ENCODE results near the gene TFAM.

Gene TFAM

DNA sequence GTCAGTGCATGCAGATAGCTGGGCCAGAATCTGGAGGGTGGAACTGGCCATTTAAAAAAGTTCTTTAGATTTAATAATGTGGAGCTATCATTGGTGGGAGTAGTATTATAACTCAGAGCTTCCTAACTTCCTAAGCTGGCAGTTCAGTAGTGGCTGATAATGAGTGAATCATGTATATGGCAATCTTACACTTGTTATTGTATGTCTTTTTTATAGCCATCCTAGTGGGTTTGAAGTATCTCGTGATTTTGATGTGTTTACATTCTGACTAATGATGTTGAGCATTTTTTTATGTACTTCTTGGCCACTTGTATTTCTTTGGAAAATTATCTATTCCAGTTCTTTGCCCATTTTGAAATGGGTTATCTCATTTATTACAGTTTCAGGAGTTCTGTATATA lies 15.4 kb downstream of the TFAM start:
- H3K9me2 ChIP-seq (replicated peaks; ENCODE audit: insufficient read depth, low read length): no peaks in the 10 kb centered on the region
- TF ChIP-seq, protein P1, sequence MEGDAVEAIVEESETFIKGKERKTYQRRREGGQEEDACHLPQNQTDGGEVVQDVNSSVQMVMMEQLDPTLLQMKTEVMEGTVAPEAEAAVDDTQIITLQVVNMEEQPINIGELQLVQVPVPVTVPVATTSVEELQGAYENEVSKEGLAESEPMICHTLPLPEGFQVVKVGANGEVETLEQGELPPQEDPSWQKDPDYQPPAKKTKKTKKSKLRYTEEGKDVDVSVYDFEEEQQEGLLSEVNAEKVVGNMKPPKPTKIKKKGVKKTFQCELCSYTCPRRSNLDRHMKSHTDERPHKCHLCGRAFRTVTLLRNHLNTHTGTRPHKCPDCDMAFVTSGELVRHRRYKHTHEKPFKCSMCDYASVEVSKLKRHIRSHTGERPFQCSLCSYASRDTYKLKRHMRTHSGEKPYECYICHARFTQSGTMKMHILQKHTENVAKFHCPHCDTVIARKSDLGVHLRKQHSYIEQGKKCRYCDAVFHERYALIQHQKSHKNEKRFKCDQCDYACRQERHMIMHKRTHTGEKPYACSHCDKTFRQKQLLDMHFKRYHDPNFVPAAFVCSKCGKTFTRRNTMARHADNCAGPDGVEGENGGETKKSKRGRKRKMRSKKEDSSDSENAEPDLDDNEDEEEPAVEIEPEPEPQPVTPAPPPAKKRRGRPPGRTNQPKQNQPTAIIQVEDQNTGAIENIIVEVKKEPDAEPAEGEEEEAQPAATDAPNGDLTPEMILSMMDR (IDR thresholded peaks at IDR 0.05; ENCODE audit: insufficient read depth, low read length, poor library complexity, severe bottlenecking): no peak
- no peak for TF ChIP-seq EZH2phosphoT487 (conservative IDR thresholded peaks at IDR 0.05; ENCODE audit: low read length)

DNA sequence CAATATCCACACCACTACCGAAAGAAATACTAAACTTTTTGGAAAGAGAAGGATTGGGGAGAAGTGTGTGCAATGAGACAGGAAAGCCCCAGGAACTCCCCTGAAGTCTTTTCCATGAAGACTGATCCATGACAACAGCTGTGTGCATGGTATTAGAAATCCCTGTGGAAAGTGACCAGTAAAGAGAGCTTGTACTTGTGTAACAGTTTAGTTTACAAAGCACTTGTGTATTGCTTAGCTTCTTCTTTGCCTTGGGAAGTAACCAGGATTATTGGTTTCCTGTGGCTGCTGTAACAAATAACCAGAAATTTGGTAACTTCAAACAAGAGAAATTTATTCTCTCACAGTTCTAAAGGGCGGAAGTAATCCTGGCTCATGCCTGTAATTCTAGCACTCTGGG lies 18.8 kb downstream of the TFAM start:
- Histone ChIP-seq H3K79me2 (ENCODE audit: insufficient read depth, low read length) (no peaks in the 10 kb centered on the region), H3K36me3 (ENCODE audit: low read length) (0 out of 2 replicates have a peak, but pooled peaks cover under 1% of the 10 kb centered on the region), H2AFZ (ENCODE audit: low read depth, low read length, severe bottlenecking) (no peak overlapping the region), H3K9ac (ENCODE audit: low read length) (no peak overlapping the region), H3F3A (ENCODE audit: insufficient read depth) (no peaks in the 10 kb centered on the region), H3K27me3 (ENCODE audit: low read length) (no peaks in the 10 kb centered on the region), H3K27ac (ENCODE audit: low read depth, low read length) (no peak overlapping the region), H3K9me3 (ENCODE audit: insufficient read depth, low read length) (no peaks in the 10 kb centered on the region), H3K4me3 (ENCODE audit: insufficient read depth, low read length, poor library complexity, severe bottlenecking) (no peak overlapping the region), H3K9me2 (replicated peaks; ENCODE audit: insufficient read depth, low read length) (no peaks in the 10 kb centered on the region), H4K20me1 (ENCODE audit: low read depth, low read length) (no peaks in the 10 kb centered on the region), H3K4me2 (ENCODE audit: low read depth, low read length, poor library complexity, severe bottlenecking) (no peak overlapping the region)
- no peak for TF ChIP-seq EZH2phosphoT487 (conservative IDR thresholded peaks at IDR 0.05; ENCODE audit: low read length)
- TF ChIP-seq, protein P1 (IDR thresholded peaks at IDR 0.05; ENCODE audit: insufficient read depth, low read length, poor library complexity, severe bottlenecking): no peak

More for the DNA sequence above, 15.4 kb downstream of the TFAM start:
- Histone ChIP-seq H3K27me3 (ENCODE audit: low read length) (no peaks in the 10 kb centered on the region), H3K36me3 (ENCODE audit: low read length) (peaks cover 15% of the 10 kb centered on the region), H3K9me3 (ENCODE audit: insufficient read depth, low read length) (no peaks in the 10 kb centered on the region), H4K20me1 (ENCODE audit: low read depth, low read length) (no peaks in the 10 kb centered on the region), H3K79me2 (ENCODE audit: insufficient read depth, low read length) (no peaks in the 10 kb centered on the region), H3K27ac (ENCODE audit: low read depth, low read length) (no peak overlapping the region), H2AFZ (ENCODE audit: low read depth, low read length, severe bottlenecking) (no peak overlapping the region), H3K4me3 (ENCODE audit: insufficient read depth, low read length, poor library complexity, severe bottlenecking) (no peak overlapping the region), H3K9ac (ENCODE audit: low read length) (no peak overlapping the region), H3F3A (ENCODE audit: insufficient read depth) (no peaks in the 10 kb centered on the region), H3K4me2 (ENCODE audit: low read depth, low read length, poor library complexity, severe bottlenecking) (no peak overlapping the region)

DNA sequence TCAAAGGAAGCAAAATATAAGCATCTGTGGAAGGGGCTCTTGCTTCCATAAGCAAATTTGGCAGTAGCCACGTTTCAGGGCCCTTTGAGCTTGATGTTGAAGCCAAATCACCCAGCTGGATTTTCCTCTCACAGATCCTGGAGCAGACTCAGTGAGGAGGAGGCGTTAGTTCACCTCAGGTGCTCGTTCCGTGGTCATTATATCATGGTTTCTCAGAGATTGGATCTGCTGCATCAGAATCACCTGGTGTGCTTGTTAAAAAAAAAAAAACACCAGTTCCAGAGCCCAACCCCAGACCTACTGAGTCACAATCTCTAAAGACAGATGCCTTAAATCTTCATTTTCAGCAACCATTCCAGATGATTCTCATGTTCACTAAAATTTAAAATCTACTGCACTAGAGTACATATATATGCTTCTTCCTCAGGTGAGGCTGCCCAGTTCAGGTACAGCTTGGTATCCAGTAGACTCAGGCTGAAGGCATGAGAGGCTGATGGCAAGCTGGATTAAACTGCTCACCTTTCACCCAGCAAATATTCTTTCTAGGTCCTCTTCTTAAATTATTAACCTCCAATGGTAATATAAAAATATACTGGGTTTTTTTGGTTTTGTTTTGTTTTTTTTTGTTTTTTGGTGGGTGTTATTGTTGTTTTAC lies 24.9 kb downstream of the TFAM start:
- no peak overlapping the region for H3K27ac ChIP-seq (ENCODE audit: low read depth, low read length)
- no peak overlapping the region for H3K4me2 ChIP-seq (ENCODE audit: low read depth, low read length, poor library complexity, severe bottlenecking)
- no peaks in the 10 kb centered on the region for H3F3A ChIP-seq (ENCODE audit: insufficient read depth)
- no peaks in the 10 kb centered on the region for H3K9me2 ChIP-seq (replicated peaks; ENCODE audit: insufficient read depth, low read length)
- no peaks in the 10 kb centered on the region for H3K27me3 ChIP-seq (ENCODE audit: low read length)
- H3K36me3 ChIP-seq (ENCODE audit: low read length): no peaks in the 10 kb centered on the region
- no peaks in the 10 kb centered on the region for H3K79me2 ChIP-seq (ENCODE audit: insufficient read depth, low read length)
- no peaks in the 10 kb centered on the region for H4K20me1 ChIP-seq (ENCODE audit: low read depth, low read length)
- H3K9ac ChIP-seq (ENCODE audit: low read length): no peak overlapping the region
- no peak overlapping the region for H3K4me3 ChIP-seq (ENCODE audit: insufficient read depth, low read length, poor library complexity, severe bottlenecking)
- no peak overlapping the region for H2AFZ ChIP-seq (ENCODE audit: low read depth, low read length, severe bottlenecking)
- no peaks in the 10 kb centered on the region for H3K9me3 ChIP-seq (ENCODE audit: insufficient read depth, low read length)
- TF ChIP-seq, protein P1 (IDR thresholded peaks at IDR 0.05; ENCODE audit: insufficient read depth, low read length, poor library complexity, severe bottlenecking): no peak
- no peak for TF ChIP-seq EZH2phosphoT487 (conservative IDR thresholded peaks at IDR 0.05; ENCODE audit: low read length)
